HepG2 (cell line): ENCODE data around the gene SLC39A2. TPM values are rescaled to one million over a fixed set of nuclear protein-coding genes. Genes with fewer than 3 reads are reported as not detected.

ENCODE experiments used
- CREB1 ChIP-seq, 2 experiments: fragments of 450-650 bp in 1 of 2; IDR thresholded peaks; 2 replicates each; pipeline ENCODE4 v1.6.1; 2016 to 2017; ENCODE audit warnings: control low read depth in 1 of 2, mild to moderate bottlenecking in 1 of 2, missing compliant biosample characterization in 1 of 2, missing genetic modification characterization in 1 of 2
- EP300 ChIP-seq, 3 experiments: sonication (generic) in 1 of 3; formaldehyde crosslinking in 1 of 3; IDR thresholded peaks; 2 replicates each; pipeline versions ENCODE4 v1.5.1 to v1.6.1; 2011 to 2020; ENCODE audit warnings: low read depth in 2 of 3, low read length in 2 of 3, borderline replicate concordance in 1 of 3, improper control_type of control experiment in 1 of 3, mild to moderate bottlenecking in 1 of 3, missing genetic modification reagents in 1 of 3, moderate library complexity in 1 of 3
- GPBP1L1 ChIP-seq: sonication (generic); formaldehyde crosslinking; IDR thresholded peaks from 2 replicates; pipeline ENCODE4 v1.5.0; 2020; ENCODE audit warnings: mild to moderate bottlenecking, missing genetic modification reagents
- HDAC2 ChIP-seq: sonication (generic); formaldehyde crosslinking; IDR thresholded peaks from 2 replicates; pipeline ENCODE4 v1.4.0; 2020; ENCODE audit warnings: missing genetic modification reagents
- HOMEZ ChIP-seq: IDR thresholded peaks from 2 replicates; pipeline ENCODE4 v1.6.1; 2016; ENCODE audit warnings: low read depth
- MYPOP ChIP-seq: sonication (generic); formaldehyde crosslinking; IDR thresholded peaks from 2 replicates; pipeline ENCODE4 v1.8.1; 2023; ENCODE audit warnings: mild to moderate bottlenecking, moderate library complexity, missing genetic modification reagents
- POGZ ChIP-seq: sonication (generic); formaldehyde crosslinking; IDR thresholded peaks from 2 replicates; pipeline ENCODE4 v1.4.0; 2020; ENCODE audit warnings: mild to moderate bottlenecking, missing genetic modification reagents
- PRDM10 ChIP-seq: sonication (generic); formaldehyde crosslinking; IDR thresholded peaks from 2 replicates; pipeline ENCODE4 v1.4.0; 2020; ENCODE audit warnings: low read depth, missing genetic modification reagents
- TARDBP ChIP-seq: sonication (generic); formaldehyde crosslinking; IDR thresholded peaks from 2 replicates; pipeline ENCODE4 v1.8.0; 2022; ENCODE audit warnings: mild to moderate bottlenecking, missing genetic modification reagents
- YEATS4 ChIP-seq: sonication (generic); formaldehyde crosslinking; IDR thresholded peaks from 2 replicates; pipeline ENCODE4 v1.4.0; 2020; ENCODE audit warnings: missing genetic modification reagents, borderline replicate concordance
- ZKSCAN8 ChIP-seq: IDR thresholded peaks from 2 replicates; pipeline ENCODE4 v1.6.1; 2016; ENCODE audit warnings: borderline replicate concordance, missing genetic modification reagents, missing compliant biosample characterization
- ZNF136 ChIP-seq: sonication (generic); formaldehyde crosslinking; IDR thresholded peaks from 2 replicates; pipeline ENCODE4 v1.8.1; 2022; ENCODE audit warnings: low read depth, mild to moderate bottlenecking, moderate library complexity, missing genetic modification reagents
- ZNF160 ChIP-seq: sonication (generic); formaldehyde crosslinking; IDR thresholded peaks from 2 replicates; pipeline ENCODE4 v1.8.0; 2022; ENCODE audit warnings: mild to moderate bottlenecking, inconsistent platforms, missing genetic modification reagents
- ZNF333 ChIP-seq: sonication (generic); formaldehyde crosslinking; IDR thresholded peaks from 2 replicates; pipeline ENCODE4 v1.4.0; 2020; ENCODE audit warnings: mild to moderate bottlenecking, missing genetic modification reagents, borderline replicate concordance
- ZNF33A ChIP-seq: sonication (generic); formaldehyde crosslinking; IDR thresholded peaks from 2 replicates; pipeline ENCODE4 v1.5.1; 2020; ENCODE audit warnings: missing genetic modification reagents, mild to moderate bottlenecking, moderate library complexity, borderline replicate concordance
- ZNF598 ChIP-seq: sonication (generic); formaldehyde crosslinking; IDR thresholded peaks from 2 replicates; pipeline ENCODE4 v1.5.1; 2020; ENCODE audit warnings: mild to moderate bottlenecking, missing genetic modification reagents, borderline replicate concordance
- ZNF639 ChIP-seq: conservative IDR thresholded peaks from 2 replicates; pipeline ENCODE4 v1.6.1; 2018; ENCODE audit warnings: missing genetic modification reagents
- ZNF83 ChIP-seq: sonication (generic); formaldehyde crosslinking; IDR thresholded peaks from 2 replicates; pipeline ENCODE4 v1.4.0; 2020; ENCODE audit warnings: missing genetic modification reagents, mild to moderate bottlenecking, borderline replicate concordance
- polyA plus RNA-seq, 8 experiments: library from polyadenylated mRNA; depleted of rRNA in 3 of 8; stranded (reverse) in 7 of 8; unstranded in 1 of 8; fragments of >200 nt; fragmentation: Illumina TruSeq in 4 of 8; extraction: Trizol in 4 of 8; gene quantifications; 2 replicates each; pipeline versions ENCODE4 v1.2.1 to v1.2.3, GENCODE V29; 2011 to 2016; ENCODE audit warnings: low read depth in 4 of 8, missing spikeins in 1 of 8, mixed read lengths in 1 of 8; ENCODE audit not compliant: insufficient read depth in 1 of 8
- total RNA-seq, 5 experiments: library from RNA; depleted of rRNA; stranded (reverse); fragments of >200 nt; fragmentation: Illumina TruSeq; extraction: Trizol; gene quantifications; 2 replicates each; pipeline ENCODE4 v1.2.3, GENCODE V29; 2016; ENCODE audit warnings: low read depth in 1 of 5

SLC39A2 gene
- total and polyA plus RNA-seq, 2 of the 13 experiments (the other 11 are each of a cell fraction or from before 2014, with no cell fraction given): 0.08 to 0.11 TPM

GRCh38 chr14:20970983-20971704 lies 27.9 kb upstream of the SLC39A2 start (continued):
- TF ChIP-seq PRDM10 (CRISPR knock-in tag) (no peak), YEATS4 (CRISPR knock-in tag) (0 out of 2 replicates have a peak, but pooled peaks have one; percentile 76), ZNF333 (CRISPR knock-in tag) (peak; percentile 95; the same call in 1 of the 2 replicates), HOMEZ (CRISPR knock-in tag) (peak; percentile 33; the same call in 1 of the 2 replicates), CREB1 (IDR thresholded peaks at IDR 0.05) (no peak), CREB1 (CRISPR knock-in tag; IDR thresholded peaks at IDR 0.05) (no peak), GPBP1L1 (CRISPR knock-in tag) (no peak), ZNF83 (CRISPR knock-in tag) (no peak), ZNF136 (0 out of 2 replicates have a peak, but pooled peaks have one; percentile 38), ZNF160 (peak; percentile 49), POGZ (CRISPR knock-in tag) (peak; percentile 70), EP300 (IDR thresholded peaks at IDR 0.05; ENCODE audit: low read depth in 2 of 2, low read length in 2 of 2) (0 out of 4 replicates have a peak, but pooled peaks of 1 of the 2 experiments have one; percentile 9), EP300 (CRISPR knock-in tag; IDR thresholded peaks at IDR 0.05; ENCODE audit: borderline replicate concordance) (no peak), HDAC2 (CRISPR knock-in tag) (peak; percentile 48), MYPOP (CRISPR knock-in tag) (peak; percentile 53), TARDBP (peak; percentile 50; the same call in 1 of the 2 replicates), ZNF33A (CRISPR knock-in tag) (no peak), ZNF639 (no peak), ZKSCAN8 (peak; percentile 89), ZNF598 (peak; percentile 90; the same call in 1 of the 2 replicates)
